ENCODE results near the gene ADAM12. TPM values are rescaled to one million over a fixed set of nuclear protein-coding genes. Genes with fewer than 3 reads are reported as not detected.
"Not testable (repeated sequence)": the region's sequence is repeated elsewhere in the genome, so short reads cannot be mapped to it uniquely, and the experiment has no call there.

The ADAM12 gene
- total RNA-seq, 2 donors from 2014 or later, result 0.63 to 1.0 TPM

GRCh38 chr10:126397640-126398382 lies 9.5 kb upstream of the ADAM12 start:
- H3K27ac Mint-ChIP-seq, result no peak overlapping the region
- H3K9me3 Mint-ChIP-seq, result peaks cover 0 to 3% of the 10 kb centered on the region in 2 donors
- no peaks in the 10 kb centered on the region for H3K27me3 Mint-ChIP-seq (ENCODE audit: low read depth)
- DNase-seq (no peak), ATAC-seq (replicated peaks in 1 of 2) (no peak)
- no peak overlapping the region for H3K4me3 Mint-ChIP-seq
- no peaks in the 10 kb centered on the region for H3K4me1 Mint-ChIP-seq (ENCODE audit: low read depth)
- peaks cover 0 to 3% of the 10 kb centered on the region in 2 donors for H3K36me3 Mint-ChIP-seq (ENCODE audit: insufficient read depth in 2 of 2)

GRCh38 chr10:126397156-126397555 lies 8.9 kb upstream of the ADAM12 start:
- Mint-ChIP-seq H3K36me3 (ENCODE audit: insufficient read depth in 2 of 2) (peaks cover 0 to 3% of the 10 kb centered on the region in 2 donors), H3K4me3 (no peak overlapping the region), H3K27ac (no peak overlapping the region), H3K27me3 (ENCODE audit: low read depth) (no peaks in the 10 kb centered on the region), H3K9me3 (peaks cover 0 to 3% of the 10 kb centered on the region in 2 donors), H3K4me1 (ENCODE audit: low read depth) (no peaks in the 10 kb centered on the region)
- no peak for ATAC-seq (replicated peaks in 1 of 2)
- no peak for DNase-seq

GRCh38 chr10:126394948-126395347 lies 6.7 kb upstream of the ADAM12 start:
- ATAC-seq (replicated peaks in 1 of 2) (no peak), DNase-seq (no peak)
- Mint-ChIP-seq H3K9me3 (peaks cover 0 to 3% of the 10 kb centered on the region in 2 donors), H3K27ac (no peak overlapping the region), H3K4me3 (no peak overlapping the region), H3K36me3 (ENCODE audit: insufficient read depth in 2 of 2) (peaks cover 0 to 3% of the 10 kb centered on the region in 2 donors), H3K27me3 (ENCODE audit: low read depth) (peaks cover 5% of the 10 kb centered on the region), H3K4me1 (ENCODE audit: low read depth) (no peaks in the 10 kb centered on the region)

- Mint-ChIP-seq H3K27ac (no peak overlapping the region), H3K4me3 (no peak overlapping the region), H3K27me3 (ENCODE audit: low read depth) (peaks cover 16% of the 10 kb centered on the region), H3K9me3 (peaks cover 0 to 3% of the 10 kb centered on the region in 2 donors), H3K36me3 (ENCODE audit: insufficient read depth in 2 of 2) (peaks cover 0 to 3% of the 10 kb centered on the region in 2 donors), H3K4me1 (ENCODE audit: low read depth) (no peaks in the 10 kb centered on the region)
- DNase-seq, result no peak
- ATAC-seq (replicated peaks in 1 of 2), result no peak
Measured at GRCh38 chr10:126393076-126393475, 4.8 kb upstream of the ADAM12 start.

- Mint-ChIP-seq H3K9me3 (peaks cover 0 to 3% of the 10 kb centered on the region in 2 donors), H3K36me3 (ENCODE audit: insufficient read depth in 2 of 2) (peaks cover 0 to 3% of the 10 kb centered on the region in 2 donors), H3K27ac (no peak overlapping the region), H3K27me3 (ENCODE audit: low read depth) (peaks cover 17% of the 10 kb centered on the region), H3K4me3 (no peak overlapping the region), H3K4me1 (ENCODE audit: low read depth) (no peaks in the 10 kb centered on the region)
- ATAC-seq (replicated peaks in 1 of 2) (peak in 1 of 2 donors; percentile 59), DNase-seq (no peak)
Measured at GRCh38 chr10:126392469-126392868, 4.2 kb upstream of the ADAM12 start.

- Mint-ChIP-seq H3K4me3 (no peak overlapping the region), H3K27me3 (ENCODE audit: low read depth) (peaks cover 21% of the 10 kb centered on the region), H3K4me1 (ENCODE audit: low read depth) (peaks cover 4% of the 10 kb centered on the region), H3K9me3 (peaks cover 0 to 3% of the 10 kb centered on the region in 2 donors), H3K36me3 (ENCODE audit: insufficient read depth in 2 of 2) (peaks cover 2 to 5% of the 10 kb centered on the region in 2 donors), H3K27ac (no peak overlapping the region)
- ATAC-seq (replicated peaks in 1 of 2) (peak in 1 of 2 donors; percentile 56), DNase-seq (no peak)
Measured at GRCh38 chr10:126392068-126392467, 3.8 kb upstream of the ADAM12 start.

GRCh38 chr10:126391192-126391885 lies 3.1 kb upstream of the ADAM12 start:
- DNase-seq (no peak), ATAC-seq (replicated peaks in 1 of 2) (no peak)
- H3K4me3 Mint-ChIP-seq, result no peak overlapping the region
- peaks cover 0 to 3% of the 10 kb centered on the region in 2 donors for H3K9me3 Mint-ChIP-seq
- peaks cover 4 to 8% of the 10 kb centered on the region in 2 donors for H3K36me3 Mint-ChIP-seq (ENCODE audit: insufficient read depth in 2 of 2)
- peaks cover 8% of the 10 kb centered on the region for H3K4me1 Mint-ChIP-seq (ENCODE audit: low read depth)
- no peak overlapping the region for H3K27ac Mint-ChIP-seq
- peaks cover 28% of the 10 kb centered on the region for H3K27me3 Mint-ChIP-seq (ENCODE audit: low read depth)

- Mint-ChIP-seq H3K4me1 (ENCODE audit: low read depth) (peaks cover 8% of the 10 kb centered on the region), H3K9me3 (no peaks in the 10 kb centered on the region)
- DNase-seq, result no peak
Measured at GRCh38 chr10:126390324-126390723, 2.0 kb upstream of the ADAM12 start.

GRCh38 chr10:126387041-126387921 lies 996 bp downstream of the ADAM12 start:
- peak overlapping the region; percentile 71 to 81 for H3K4me3 Mint-ChIP-seq

More at GRCh38 chr10:126390324-126390723, 2.0 kb upstream of the ADAM12 start:
- no peak overlapping the region for H3K4me3 Mint-ChIP-seq
- peaks cover 4 to 5% of the 10 kb centered on the region in 2 donors for H3K36me3 Mint-ChIP-seq (ENCODE audit: insufficient read depth in 2 of 2)
- ATAC-seq (replicated peaks in 1 of 2), result no peak
- H3K27me3 Mint-ChIP-seq (ENCODE audit: low read depth), result peaks cover 39% of the 10 kb centered on the region
- no peak overlapping the region for H3K27ac Mint-ChIP-seq

GRCh38 chr10:126384269-126384873 lies 3.9 kb downstream of the ADAM12 start:
- Mint-ChIP-seq H3K4me1 (ENCODE audit: low read depth) (peaks cover 8% of the 10 kb centered on the region), H3K27me3 (ENCODE audit: low read depth) (peaks cover 29% of the 10 kb centered on the region), H3K27ac (no peak overlapping the region), H3K9me3 (no peaks in the 10 kb centered on the region), H3K4me3 (no peak overlapping the region), H3K36me3 (ENCODE audit: insufficient read depth in 2 of 2) (peaks cover 4 to 5% of the 10 kb centered on the region in 2 donors)
- ATAC-seq (replicated peaks in 1 of 2) (no peak), DNase-seq (no peak)

More at GRCh38 chr10:126387041-126387921, 996 bp downstream of the ADAM12 start:
- H3K9me3 Mint-ChIP-seq, result no peaks in the 10 kb centered on the region
- H3K27me3 Mint-ChIP-seq (ENCODE audit: low read depth), result peaks cover 40% of the 10 kb centered on the region
- H3K4me1 Mint-ChIP-seq (ENCODE audit: low read depth), result peaks cover 8% of the 10 kb centered on the region
- ATAC-seq (replicated peaks in 1 of 2) (peak; percentile 50 to 60), DNase-seq (peak; percentile 47 to 58)
- H3K27ac Mint-ChIP-seq, result peak overlapping the region; percentile 55
- peaks cover 4 to 5% of the 10 kb centered on the region in 2 donors for H3K36me3 Mint-ChIP-seq (ENCODE audit: insufficient read depth in 2 of 2)

GRCh38 chr10:126380352-126381076 lies 7.8 kb downstream of the ADAM12 start:
- H3K4me3 Mint-ChIP-seq, result no peak overlapping the region
- no peaks in the 10 kb centered on the region for H3K4me1 Mint-ChIP-seq (ENCODE audit: low read depth)
- H3K27ac Mint-ChIP-seq, result no peak overlapping the region
- H3K36me3 Mint-ChIP-seq (ENCODE audit: insufficient read depth in 2 of 2), result no peaks in the 10 kb centered on the region
- no peak for DNase-seq
- ATAC-seq (replicated peaks in 1 of 2), result no peak
- peaks cover 3% of the 10 kb centered on the region for H3K27me3 Mint-ChIP-seq (ENCODE audit: low read depth)
- peaks cover 1 to 2% of the 10 kb centered on the region in 2 donors for H3K9me3 Mint-ChIP-seq

- not testable (repeated sequence) for H3K4me1 Mint-ChIP-seq (ENCODE audit: low read depth); ATAC-seq (replicated peaks in 1 of 2); H3K4me3 Mint-ChIP-seq; H3K27ac Mint-ChIP-seq; DNase-seq; H3K9me3 Mint-ChIP-seq; H3K27me3 Mint-ChIP-seq (ENCODE audit: low read depth); H3K36me3 Mint-ChIP-seq (ENCODE audit: insufficient read depth in 2 of 2)
Measured at GRCh38 chr10:126379166-126379565, 9.1 kb downstream of the ADAM12 start.

Measured in activated T-cell treated with anti-CD3 and anti-CD28 coated beads, Interleukin-2, amount 50 U/mL, for 72 hours (primary cell).